GM23338 (cell line): ENCODE measurements around the gene SLC39A5. TPM values are rescaled to one million over a fixed set of nuclear protein-coding genes. Genes with fewer than 3 reads are reported as not detected.

Experiments
- ATAC-seq: fragments of 200-7000 bp; cut with Tn5 transposase; 3 replicates; pipeline ENCODE4 v1.9.1; 2020
- DNase-seq: peaks from one replicate; pipeline ENCODE4 v3.0.0-alpha.2; 2015; ENCODE audit warnings: low spot score
- H2AFZ ChIP-seq: fragments of 200-600 bp; sonication (generic); 2 replicates; pipeline ENCODE4 v1.8.0; 2016; ENCODE audit warnings: antibody characterized with exemption, mild to moderate bottlenecking, moderate library complexity
- H3F3A ChIP-seq: fragments of 200-600 bp; sonication (generic); replicated peaks from 2 replicates; pipeline ENCODE4 v1.8.0; 2017; ENCODE audit warnings: antibody characterized with exemption, mixed run types, low read depth
- H3K27ac ChIP-seq: fragments of 200-600 bp; sonication (generic); 2 replicates; pipeline ENCODE4 v1.6.1; 2016; ENCODE audit warnings: low read depth
- H3K27me3 ChIP-seq: fragments of 200-600 bp; sonication (generic); 2 replicates; pipeline ENCODE4 v1.8.0; 2016; ENCODE audit warnings: mild to moderate bottlenecking, mixed run types, moderate library complexity; ENCODE audit not compliant: insufficient read depth
- H3K36me3 ChIP-seq: fragments of 200-600 bp; sonication (generic); 2 replicates; pipeline ENCODE4 v1.8.0; 2016; ENCODE audit warnings: mild to moderate bottlenecking; ENCODE audit not compliant: insufficient read depth
- H3K4me1 ChIP-seq: fragments of 200-600 bp; sonication (generic); 2 replicates; pipeline ENCODE4 v1.8.0; 2016; ENCODE audit warnings: mild to moderate bottlenecking, moderate library complexity; ENCODE audit not compliant: insufficient read depth
- H3K4me2 ChIP-seq: fragments of 200-600 bp; sonication (generic); 2 replicates; pipeline ENCODE4 v1.7.1; 2017; ENCODE audit warnings: mixed run types
- H3K4me3 ChIP-seq: fragments of 200-600 bp; sonication (generic); 2 replicates; pipeline ENCODE4 v1.6.1; 2016; ENCODE audit warnings: mixed run types
- H3K79me2 ChIP-seq: fragments of 200-600 bp; sonication (generic); replicated peaks from 2 replicates; pipeline ENCODE4 v1.8.0; 2017; ENCODE audit warnings: mild to moderate bottlenecking; ENCODE audit not compliant: insufficient read depth
- H3K9me2 ChIP-seq: fragments of 200-600 bp; sonication (generic); 2 replicates; pipeline ENCODE4 v1.8.0; 2017; ENCODE audit not compliant: insufficient read depth
- H4K20me1 ChIP-seq: fragments of 200-600 bp; sonication (generic); replicated peaks from 2 replicates; pipeline ENCODE4 v1.8.0; 2017; ENCODE audit warnings: mild to moderate bottlenecking; ENCODE audit not compliant: insufficient read depth
- H3K27ac Mint-ChIP-seq: 2 replicates; pipeline ENCODE4 v1.8.0; 2020; ENCODE audit warnings: inconsistent platforms, mild to moderate bottlenecking, moderate library complexity, mixed read lengths
- H3K27me3 Mint-ChIP-seq: 3 replicates; pipeline ENCODE4 v1.8.0; 2022; ENCODE audit warnings: low read depth, mild to moderate bottlenecking, moderate library complexity, mixed read lengths, inconsistent platforms; ENCODE audit not compliant: insufficient read depth, poor library complexity
- H3K36me3 Mint-ChIP-seq: 3 replicates; pipeline ENCODE4 v1.8.0; 2021; ENCODE audit warnings: low read depth, mild to moderate bottlenecking, inconsistent platforms, moderate library complexity, mixed read lengths
- H3K4me1 Mint-ChIP-seq: 3 replicates; pipeline ENCODE4 v1.8.0; 2020; ENCODE audit warnings: mild to moderate bottlenecking, inconsistent platforms, mixed read lengths
- H3K4me3 Mint-ChIP-seq: 3 replicates; pipeline ENCODE4 v1.8.0; 2021; ENCODE audit warnings: moderate library complexity, mild to moderate bottlenecking, inconsistent platforms, mixed read lengths
- H3K9me3 Mint-ChIP-seq: 3 replicates; pipeline ENCODE4 v1.8.0; 2020; ENCODE audit warnings: moderate library complexity, mild to moderate bottlenecking, inconsistent platforms, mixed read lengths
- CREB1 ChIP-seq: fragments of 250-450 bp; sonication (Bioruptor Pico); IDR thresholded peaks from 2 replicates; pipeline ENCODE4 v1.5.0; 2020; ENCODE audit warnings: low read depth, mild to moderate bottlenecking, moderate library complexity
- CTCF ChIP-seq, 2 experiments: fragments of 200-600 bp in 1 of 2; sonication (generic) in 1 of 2; conservative IDR thresholded peaks; 2 replicates each; pipeline versions ENCODE4 v1.5.1 to v1.6.1; 2016 to 2017; ENCODE audit warnings: antibody characterized with exemption in 2 of 2, low read depth in 2 of 2, mild to moderate bottlenecking in 2 of 2, moderate library complexity in 1 of 2
- EZH2phosphoT487 ChIP-seq: fragments of 200-600 bp; sonication (generic); IDR thresholded peaks from one replicate; pipeline ENCODE4 v1.8.1; 2018; ENCODE audit warnings: antibody characterized with exemption; ENCODE audit not compliant: unreplicated experiment
- POLR2AphosphoS5 ChIP-seq: IDR thresholded peaks from 2 replicates; pipeline ENCODE4 v1.6.1; 2016; ENCODE audit warnings: antibody characterized with exemption, low read depth
- REST ChIP-seq: IDR thresholded peaks from one replicate; pipeline ENCODE4 v1.6.1; 2018; ENCODE audit warnings: antibody characterized with exemption; ENCODE audit not compliant: unreplicated experiment
- ZNF114 ChIP-seq: fragments of 250-450 bp; sonication (Bioruptor Pico); IDR thresholded peaks from 2 replicates; pipeline ENCODE4 v1.5.0; 2020; ENCODE audit warnings: mild to moderate bottlenecking, moderate library complexity
- ZNF331 ChIP-seq: fragments of 250-450 bp; sonication (Bioruptor Pico); IDR thresholded peaks from 2 replicates; pipeline ENCODE4 v1.5.0; 2020; ENCODE audit warnings: low read depth, mild to moderate bottlenecking, moderate library complexity
- ZNF462 ChIP-seq: fragments of 250-450 bp; sonication (Bioruptor Pico); IDR thresholded peaks from 2 replicates; pipeline ENCODE4 v1.5.0; 2020; ENCODE audit warnings: mild to moderate bottlenecking, moderate library complexity
- polyA plus RNA-seq: library from polyadenylated mRNA; unstranded; fragments of >200 nt; fragmentation: Nextera tagmentation; extraction: Ambion mirVana; gene quantifications from 2 replicates; pipeline ENCODE4 v1.2.1, GENCODE V29; 2016
- total RNA-seq: library from RNA; depleted of rRNA; stranded (reverse); fragments of >200 nt; shearing (Covaris generic); gene quantifications from 2 replicates; pipeline ENCODE4 v1.2.3, GENCODE V29; 2014

SLC39A5 gene
- total and polyA plus RNA-seq, 2 experiments from 2014 or later: 0.29 to 0.59 TPM

- TF ChIP-seq EZH2phosphoT487 (no peak), REST (no peak)
Observed at GRCh38 chr12:56241424-56242303, 11.8 kb downstream of the SLC39A5 start (continued).

- DNase-seq (no peak), ATAC-seq (no peak)
- Mint-ChIP-seq H3K9me3 (no peaks in the 10 kb centered on the region), H3K4me1 (peaks cover 5% of the 10 kb centered on the region; the same call in 1 of the 3 replicates), H3K4me3 (no peak overlapping the region), H3K27ac (no peak overlapping the region), H3K36me3 (peaks cover 65% of the 10 kb centered on the region), H3K27me3 (peaks cover 16% of the 10 kb centered on the region)
- Histone ChIP-seq H2AFZ (no peak overlapping the region), H3K4me1 (no peaks in the 10 kb centered on the region), H3K4me2 (no peak overlapping the region), H3K36me3 (peaks cover 43% of the 10 kb centered on the region), H3F3A (peaks cover under 1% of the 10 kb centered on the region), H3K27me3 (no peaks in the 10 kb centered on the region), H4K20me1 (peaks cover 9% of the 10 kb centered on the region; the same call in 1 of the 2 replicates), H3K27ac (no peak overlapping the region), H3K9me2 (no peaks in the 10 kb centered on the region), H3K79me2 (no peaks in the 10 kb centered on the region), H3K4me3 (no peak overlapping the region)
- TF ChIP-seq REST: no peak
- TF ChIP-seq ZNF114 (CRISPR knock-in tag): no peak
- no peak for TF ChIP-seq CTCF (conservative IDR thresholded peaks at IDR 0.05; ENCODE audit: low read depth in 2 of 2)
- TF ChIP-seq CREB1 (CRISPR knock-in tag): no peak
- no peak for TF ChIP-seq ZNF462
- TF ChIP-seq POLR2AphosphoS5: no peak
- no peak for TF ChIP-seq ZNF331
Observed at GRCh38 chr12:56242986-56243385, 13.1 kb downstream of the SLC39A5 start.
